Measurements from ENCODE around the gene LIFR.
A peak's percentile ranks its signal among the peaks of the same experiment; 100 is the strongest.

The LIFR gene

DNA sequence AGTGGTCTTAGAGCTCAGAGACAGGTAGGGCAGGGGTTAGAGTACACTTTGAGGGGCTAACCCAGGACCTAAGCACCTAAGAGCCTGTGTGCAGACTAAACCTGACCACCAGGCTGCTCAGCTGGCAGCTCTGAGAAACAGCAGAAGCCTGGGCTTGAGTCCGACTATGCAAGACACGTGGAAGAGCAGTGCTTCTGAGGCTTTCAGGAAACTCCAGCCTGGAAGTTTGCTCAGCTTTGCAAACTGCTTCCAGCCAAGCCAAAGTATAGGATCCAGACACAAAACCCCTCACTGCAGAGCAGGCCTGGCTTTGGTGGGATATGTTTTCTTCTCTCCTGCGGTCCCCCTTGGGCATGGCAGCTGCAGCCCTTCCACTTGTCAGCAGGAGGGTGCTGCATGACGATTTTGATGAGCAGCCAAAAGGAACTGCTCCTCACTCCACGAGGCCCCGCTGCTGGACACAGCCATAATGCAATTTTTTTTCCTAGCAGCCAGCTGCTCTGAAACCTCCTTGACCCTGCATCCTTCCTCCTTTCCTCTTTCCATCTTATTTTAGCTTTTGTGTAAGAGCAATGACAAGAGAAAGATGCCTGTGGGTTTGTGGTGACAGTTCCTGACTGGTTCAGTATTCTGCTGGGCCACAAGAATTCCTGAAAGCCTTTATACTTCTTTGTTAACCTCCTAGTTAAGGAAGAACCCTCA, 123.1 kb downstream of the LIFR start:
- peak; percentile 24 for DNase-seq

DNA sequence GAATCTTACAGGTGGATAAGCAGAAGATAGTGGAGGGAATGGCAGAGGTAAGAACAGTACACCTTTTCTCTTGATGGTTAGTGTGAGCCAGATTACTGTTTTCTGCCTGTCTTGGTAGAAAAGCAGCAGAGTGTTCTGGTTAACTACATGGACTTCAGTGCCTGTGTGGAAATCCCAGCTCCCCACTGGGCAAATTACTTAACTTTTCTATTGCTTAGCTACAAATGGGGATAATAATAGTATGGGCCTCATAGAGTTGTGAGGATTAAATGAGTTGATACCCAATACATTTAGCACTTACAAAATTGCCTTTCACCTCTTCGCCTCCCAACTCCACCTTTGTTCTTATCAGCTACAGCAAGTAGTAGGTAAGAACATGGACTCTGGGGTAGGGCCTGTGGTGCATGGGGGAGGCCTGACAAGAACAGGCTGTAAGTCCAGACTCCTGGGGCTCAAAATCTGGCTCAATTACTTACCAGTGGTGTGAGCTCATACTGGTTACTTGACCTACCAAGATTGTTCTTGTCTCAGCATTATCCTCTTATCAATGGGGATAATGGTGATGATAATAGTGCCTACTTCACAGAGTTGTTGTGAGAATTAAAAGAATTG, 125.1 kb downstream of the LIFR start:
- no peak for DNase-seq

DNA sequence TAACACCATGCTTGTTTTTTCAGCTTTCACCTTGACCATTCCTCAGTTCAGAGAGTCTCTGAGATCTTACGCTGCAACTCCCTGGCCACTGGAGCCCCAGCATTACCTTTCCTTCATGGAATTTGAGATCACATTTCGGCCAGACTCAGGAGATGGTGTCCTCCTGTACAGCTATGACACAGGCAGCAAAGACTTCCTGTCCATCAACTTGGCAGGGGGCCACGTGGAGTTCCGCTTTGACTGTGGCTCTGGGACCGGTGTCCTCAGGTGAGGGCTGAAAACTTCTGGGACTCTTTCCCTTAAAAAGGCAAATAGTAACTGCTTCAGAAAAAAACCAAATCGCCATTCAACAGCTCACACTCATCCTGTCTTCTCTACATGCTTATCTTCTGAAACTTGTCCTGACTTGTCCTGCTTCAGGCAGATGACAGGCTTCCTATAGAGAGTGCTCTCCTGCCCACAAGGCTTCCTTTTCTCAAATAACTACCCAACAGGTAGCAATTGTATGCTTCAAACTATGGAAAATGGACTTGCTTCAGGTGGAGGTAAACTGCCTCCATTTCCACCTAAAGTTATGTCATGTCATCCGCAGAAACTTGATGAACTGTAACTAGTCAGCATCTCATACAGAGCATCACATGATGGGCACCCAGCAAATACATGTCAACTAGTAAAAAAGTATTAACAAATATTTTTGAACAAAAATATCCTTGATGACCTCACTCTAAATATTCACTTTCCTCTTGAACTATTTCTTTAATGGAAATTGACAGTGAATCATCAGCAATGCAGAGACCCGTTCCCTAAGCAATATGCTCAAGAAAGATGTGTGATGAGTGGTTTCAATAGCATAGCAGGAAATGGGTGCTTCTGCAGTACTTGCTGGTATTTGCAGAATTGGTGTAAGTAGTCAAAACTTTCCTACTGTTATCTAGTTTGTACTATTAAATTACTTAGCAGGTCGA, 129.2 kb downstream of the LIFR start:
- no peak for DNase-seq

- DNase-seq, result no peak
Measured at GRCh38 chr5:38426490-38426889, 130.0 kb downstream of the LIFR start.
